ENCODE results near the gene RAB44. TPM values are rescaled to one million over a fixed set of nuclear protein-coding genes. Genes with fewer than 3 reads are reported as not detected.
A peak's percentile ranks its signal among the peaks of the same experiment; 100 is the strongest.

The RAB44 gene
- total RNA-seq, 1 donor from 2014 or later, result 0.16 TPM

DNA sequence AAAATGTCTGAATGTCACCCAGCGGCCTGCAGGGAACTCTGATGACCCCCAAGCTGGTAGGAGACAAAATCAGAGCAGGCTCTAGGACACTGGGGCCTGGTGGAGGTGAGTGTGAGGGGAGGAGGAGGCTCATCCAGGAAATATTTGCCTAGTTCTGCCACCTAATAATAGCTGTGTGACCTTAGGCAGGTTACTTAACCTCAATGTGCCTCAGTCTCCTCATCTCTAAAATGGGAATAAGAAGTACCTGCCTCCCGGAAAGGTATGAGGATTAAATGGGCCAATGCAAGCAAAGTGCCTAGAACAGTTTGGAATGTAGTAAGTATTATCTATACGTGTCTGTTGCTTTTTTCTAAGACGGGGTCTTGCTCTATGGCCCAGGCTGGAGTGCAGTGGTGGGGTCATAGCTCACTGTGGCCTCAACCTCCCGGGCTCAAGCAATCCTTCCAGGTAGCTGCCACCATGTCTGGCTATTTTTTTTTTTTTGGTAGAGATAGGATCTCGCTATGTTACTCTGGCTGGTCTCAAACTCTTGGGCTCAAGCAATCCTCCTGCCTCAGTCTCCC lies 60.4 kb downstream of the RAB44 start:
- no peak for TF ChIP-seq CTCF (IDR thresholded peaks at IDR 0.05; ENCODE audit: insufficient read depth, low read depth, low read length)
- no peak for TF ChIP-seq EZH2 (IDR thresholded peaks at IDR 0.05; ENCODE audit: insufficient read depth, low read length)
- no peak overlapping the region for H3K27ac Mint-ChIP-seq (ENCODE audit: unreplicated experiment)
- Histone ChIP-seq H3K4me2 (ENCODE audit: low read length) (no peak overlapping the region), H3K79me2 (ENCODE audit: insufficient read depth, low read length) (no peaks in the 10 kb centered on the region), H3K27ac (ENCODE audit: low read depth, low read length) (no peak overlapping the region), H3K4me3 (ENCODE audit: insufficient read depth, low read depth, low read length) (no peak overlapping the region), H3K27me3 (ENCODE audit: insufficient read depth, low read length) (no peaks in the 10 kb centered on the region), H2AFZ (ENCODE audit: low read depth, low read length) (no peak overlapping the region), H3K4me1 (ENCODE audit: insufficient read depth, low read length) (peaks cover 6% of the 10 kb centered on the region), H3K9me3 (ENCODE audit: insufficient read depth, low read depth, low read length) (no peaks in the 10 kb centered on the region), H4K20me1 (ENCODE audit: insufficient read depth, low read length) (no peaks in the 10 kb centered on the region), H3K36me3 (ENCODE audit: insufficient read depth, low read length) (no peaks in the 10 kb centered on the region), H3K9ac (ENCODE audit: low read length) (no peak overlapping the region)
- H3K4me1 Mint-ChIP-seq (ENCODE audit: low read depth, unreplicated experiment), result peaks cover 17% of the 10 kb centered on the region
- H3K4me3 Mint-ChIP-seq (ENCODE audit: unreplicated experiment), result no peak overlapping the region
- peaks cover 24% of the 10 kb centered on the region for H3K27me3 Mint-ChIP-seq (ENCODE audit: low read depth, unreplicated experiment)
- no peaks in the 10 kb centered on the region for H3K36me3 Mint-ChIP-seq (ENCODE audit: low read depth, unreplicated experiment)
- no peaks in the 10 kb centered on the region for H3K9me3 Mint-ChIP-seq (ENCODE audit: unreplicated experiment)
- FAIRE-seq (no peak), DNase-seq (ENCODE audit: low read depth) (no peak)

- H3K4me3 ChIP-seq (ENCODE audit: insufficient read depth, low read depth, low read length), result no peak overlapping the region
- no peak overlapping the region for H3K4me2 ChIP-seq (ENCODE audit: low read length)
- H3K27me3 ChIP-seq (ENCODE audit: insufficient read depth, low read length), result no peaks in the 10 kb centered on the region
- Mint-ChIP-seq H3K36me3 (ENCODE audit: low read depth, unreplicated experiment) (no peaks in the 10 kb centered on the region), H3K9me3 (ENCODE audit: unreplicated experiment) (no peaks in the 10 kb centered on the region), H3K4me3 (ENCODE audit: unreplicated experiment) (no peak overlapping the region), H3K27ac (ENCODE audit: unreplicated experiment) (peak overlapping the region; percentile 20), H3K4me1 (ENCODE audit: low read depth, unreplicated experiment) (peaks cover 17% of the 10 kb centered on the region), H3K27me3 (ENCODE audit: low read depth, unreplicated experiment) (peaks cover 24% of the 10 kb centered on the region)
- H2AFZ ChIP-seq (ENCODE audit: low read depth, low read length), result no peak overlapping the region
- TF ChIP-seq EZH2 (IDR thresholded peaks at IDR 0.05; ENCODE audit: insufficient read depth, low read length) (no peak), CTCF (IDR thresholded peaks at IDR 0.05; ENCODE audit: insufficient read depth, low read depth, low read length) (no peak)
- no peaks in the 10 kb centered on the region for H4K20me1 ChIP-seq (ENCODE audit: insufficient read depth, low read length)
- H3K4me1 ChIP-seq (ENCODE audit: insufficient read depth, low read length), result peaks cover 6% of the 10 kb centered on the region
- no peaks in the 10 kb centered on the region for H3K36me3 ChIP-seq (ENCODE audit: insufficient read depth, low read length)
- no peaks in the 10 kb centered on the region for H3K9me3 ChIP-seq (ENCODE audit: insufficient read depth, low read depth, low read length)
- no peak overlapping the region for H3K9ac ChIP-seq (ENCODE audit: low read length)
- no peak for FAIRE-seq
- H3K79me2 ChIP-seq (ENCODE audit: insufficient read depth, low read length), result no peaks in the 10 kb centered on the region
- no peak overlapping the region for H3K27ac ChIP-seq (ENCODE audit: low read depth, low read length)
- no peak for DNase-seq (ENCODE audit: low read depth)
Measured at GRCh38 chr6:36758516-36759147, 61.0 kb downstream of the RAB44 start.

DNA sequence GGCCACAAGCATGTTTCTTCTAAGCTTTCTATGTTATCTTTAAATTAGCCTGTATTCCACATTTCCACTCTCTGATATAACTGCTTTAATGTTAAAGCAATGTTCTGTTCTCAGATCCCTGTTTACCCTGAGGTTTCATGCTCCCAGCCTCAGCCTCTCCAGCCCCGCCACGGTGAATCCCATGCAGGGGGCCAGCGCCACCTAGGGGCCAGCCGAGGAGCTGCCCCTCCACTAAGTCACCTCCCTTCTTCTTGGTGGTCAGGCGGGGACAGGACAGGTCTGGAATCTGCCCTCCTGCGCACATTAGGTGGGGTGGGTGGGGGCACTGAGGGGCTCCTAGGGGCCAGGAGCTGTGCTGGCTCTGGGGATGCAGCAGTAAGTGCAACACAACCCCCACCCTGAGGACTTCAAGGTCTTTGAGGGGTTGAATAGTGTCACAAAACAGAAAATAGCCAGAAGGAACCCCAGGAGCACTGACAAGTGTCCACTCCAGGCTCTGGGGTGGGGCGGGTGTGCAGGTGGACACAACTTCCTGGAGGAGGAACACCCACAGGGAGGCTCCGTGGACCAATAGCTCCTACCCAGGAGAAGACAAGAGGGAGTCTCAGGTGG lies 61.6 kb downstream of the RAB44 start:
- H4K20me1 ChIP-seq (ENCODE audit: insufficient read depth, low read length), result no peaks in the 10 kb centered on the region
- no peaks in the 10 kb centered on the region for H3K36me3 ChIP-seq (ENCODE audit: insufficient read depth, low read length)
- H2AFZ ChIP-seq (ENCODE audit: low read depth, low read length), result no peak overlapping the region
- no peaks in the 10 kb centered on the region for H3K79me2 ChIP-seq (ENCODE audit: insufficient read depth, low read length)
- no peak for FAIRE-seq
- H3K27ac Mint-ChIP-seq (ENCODE audit: unreplicated experiment), result no peak overlapping the region
- H3K27ac ChIP-seq (ENCODE audit: low read depth, low read length), result no peak overlapping the region
- H3K27me3 Mint-ChIP-seq (ENCODE audit: low read depth, unreplicated experiment), result peaks cover 27% of the 10 kb centered on the region
- no peak overlapping the region for H3K4me3 ChIP-seq (ENCODE audit: insufficient read depth, low read depth, low read length)
- no peak overlapping the region for H3K4me3 Mint-ChIP-seq (ENCODE audit: unreplicated experiment)
- no peaks in the 10 kb centered on the region for H3K9me3 ChIP-seq (ENCODE audit: insufficient read depth, low read depth, low read length)
- TF ChIP-seq CTCF (IDR thresholded peaks at IDR 0.05; ENCODE audit: insufficient read depth, low read depth, low read length) (peak; percentile 84), EZH2 (IDR thresholded peaks at IDR 0.05; ENCODE audit: insufficient read depth, low read length) (no peak)
- H3K4me1 Mint-ChIP-seq (ENCODE audit: low read depth, unreplicated experiment), result peaks cover 17% of the 10 kb centered on the region
- H3K9ac ChIP-seq (ENCODE audit: low read length), result no peak overlapping the region
- H3K4me2 ChIP-seq (ENCODE audit: low read length), result no peak overlapping the region
- H3K4me1 ChIP-seq (ENCODE audit: insufficient read depth, low read length), result peaks cover 6% of the 10 kb centered on the region
- H3K27me3 ChIP-seq (ENCODE audit: insufficient read depth, low read length), result no peaks in the 10 kb centered on the region
- peak; percentile 16 for DNase-seq (ENCODE audit: low read depth)
- H3K9me3 Mint-ChIP-seq (ENCODE audit: unreplicated experiment), result no peaks in the 10 kb centered on the region
- H3K36me3 Mint-ChIP-seq (ENCODE audit: low read depth, unreplicated experiment), result no peaks in the 10 kb centered on the region

Data from astrocyte (in vitro differentiated cells and primary cell).